Osteoblast (primary cell): ENCODE data around the gene BOLA1. TPM values are rescaled to one million over a fixed set of nuclear protein-coding genes. Genes with fewer than 3 reads are reported as not detected.

Source experiments
- DNase-seq: peaks from one replicate; pipeline ENCODE4 v3.0.0; 2011; ENCODE audit warnings: low spot score, mixed read lengths; ENCODE audit not compliant: insufficient read length; ENCODE audit errors: missing footprints
- H2AFZ ChIP-seq: 2 replicates; pipeline ENCODE4 v1.6.0; 2011; ENCODE audit warnings: mild to moderate bottlenecking, low read length
- H3K27ac ChIP-seq: 2 replicates; pipeline ENCODE4 v1.5.1; 2011; ENCODE audit warnings: mild to moderate bottlenecking, low read depth, low read length, moderate library complexity
- H3K27me3 ChIP-seq: 2 replicates; pipeline ENCODE4 v1.6.0; 2012; ENCODE audit warnings: mild to moderate bottlenecking, control low read depth, inconsistent platforms, low read length, moderate library complexity; ENCODE audit not compliant: insufficient read depth
- H3K36me3 ChIP-seq: 2 replicates; pipeline ENCODE4 v1.5.1; 2011; ENCODE audit warnings: mild to moderate bottlenecking, low read length, control low read depth, moderate library complexity; ENCODE audit not compliant: insufficient read depth
- H3K4me1 ChIP-seq: 2 replicates; pipeline ENCODE4 v1.5.1; 2011; ENCODE audit warnings: mild to moderate bottlenecking, low read length, control low read depth, moderate library complexity; ENCODE audit not compliant: insufficient read depth
- H3K4me2 ChIP-seq: 2 replicates; pipeline ENCODE4 v1.6.0; 2011; ENCODE audit warnings: mild to moderate bottlenecking, low read length; ENCODE audit not compliant: insufficient read depth
- H3K4me3 ChIP-seq: fragments of 200-600 bp; sonication (generic); 3 replicates; pipeline ENCODE4 v1.5.1; 2012; ENCODE audit warnings: mild to moderate bottlenecking, low read length, inconsistent platforms; ENCODE audit not compliant: insufficient read depth
- H3K79me2 ChIP-seq: 2 replicates; pipeline ENCODE4 v1.6.0; 2012; ENCODE audit warnings: mild to moderate bottlenecking, low read length, control low read depth, inconsistent platforms; ENCODE audit not compliant: insufficient read depth
- H3K9me3 ChIP-seq: 2 replicates; pipeline ENCODE4 v1.5.1; 2011; ENCODE audit warnings: low read depth, low read length, control low read depth
- H4K20me1 ChIP-seq: 2 replicates; pipeline ENCODE4 v1.6.0; 2012; ENCODE audit warnings: mild to moderate bottlenecking, low read length, control low read depth; ENCODE audit not compliant: insufficient read depth
- CTCF ChIP-seq: IDR thresholded peaks from 2 replicates; pipeline ENCODE4 v1.5.1; 2011; ENCODE audit warnings: mild to moderate bottlenecking, low read depth, low read length, moderate library complexity; ENCODE audit errors: extremely low read depth
- total RNA-seq: library from RNA; depleted of rRNA; stranded (reverse); fragments of >200 nt; gene quantifications from 2 replicates; pipeline ENCODE4 v1.2.3, GENCODE V29; 2012

BOLA1 gene
- total RNA-seq, 1 donor = 6.9 TPM

- DNase-seq = peak; percentile 68
- Histone ChIP-seq H3K9me3 (no peaks in the 10 kb centered on the region), H3K27ac (no peak overlapping the region)
Observed at GRCh38 chr1:149903836-149904491, 4.6 kb downstream of the BOLA1 start.

GRCh38 chr1:149906570-149907075 lies 7.3 kb downstream of the BOLA1 start:
- no peak overlapping the region for H3K4me3 ChIP-seq
- H3K4me1 ChIP-seq = no peaks in the 10 kb centered on the region
- no peak overlapping the region for H2AFZ ChIP-seq
- H3K27ac ChIP-seq = no peak overlapping the region
- no peak for DNase-seq
- no peaks in the 10 kb centered on the region for H3K27me3 ChIP-seq
- H3K9me3 ChIP-seq = no peaks in the 10 kb centered on the region
- no peaks in the 10 kb centered on the region for H3K79me2 ChIP-seq
- no peaks in the 10 kb centered on the region for H4K20me1 ChIP-seq
- H3K4me2 ChIP-seq = no peak overlapping the region
- H3K36me3 ChIP-seq = peaks cover 25% of the 10 kb centered on the region
- TF ChIP-seq CTCF = no peak

More at GRCh38 chr1:149903836-149904491, 4.6 kb downstream of the BOLA1 start:
- no peak overlapping the region for H2AFZ ChIP-seq
- H3K36me3 ChIP-seq = peaks cover 14% of the 10 kb centered on the region
- TF ChIP-seq CTCF = no peak
- no peaks in the 10 kb centered on the region for H4K20me1 ChIP-seq
- no peaks in the 10 kb centered on the region for H3K27me3 ChIP-seq
- peaks cover 7% of the 10 kb centered on the region for H3K4me1 ChIP-seq
- H3K79me2 ChIP-seq = peaks cover 3% of the 10 kb centered on the region
- H3K4me2 ChIP-seq = no peak overlapping the region
- H3K4me3 ChIP-seq = no peak overlapping the region

- Histone ChIP-seq H3K36me3 (peaks cover 10% of the 10 kb centered on the region), H3K4me3 (no peak overlapping the region), H2AFZ (no peak overlapping the region), H3K9me3 (no peaks in the 10 kb centered on the region), H4K20me1 (no peaks in the 10 kb centered on the region), H3K4me2 (no peak overlapping the region), H3K4me1 (peaks cover 8% of the 10 kb centered on the region), H3K27me3 (no peaks in the 10 kb centered on the region), H3K79me2 (peaks cover 9% of the 10 kb centered on the region), H3K27ac (no peak overlapping the region)
- DNase-seq = no peak
- TF ChIP-seq CTCF = no peak
Observed at GRCh38 chr1:149914545-149914944, 15.2 kb downstream of the BOLA1 start.

GRCh38 chr1:149915429-149916192 lies 16.2 kb downstream of the BOLA1 start:
- no peak for DNase-seq
- H3K4me1 ChIP-seq = peaks cover 8% of the 10 kb centered on the region
- H4K20me1 ChIP-seq = no peaks in the 10 kb centered on the region
- no peaks in the 10 kb centered on the region for H3K27me3 ChIP-seq
- H3K36me3 ChIP-seq = peaks cover 4% of the 10 kb centered on the region
- H3K4me3 ChIP-seq = no peak overlapping the region
- no peak overlapping the region for H2AFZ ChIP-seq
- no peaks in the 10 kb centered on the region for H3K9me3 ChIP-seq
- TF ChIP-seq CTCF = no peak
- H3K27ac ChIP-seq = no peak overlapping the region
- H3K79me2 ChIP-seq = peaks cover 9% of the 10 kb centered on the region
- H3K4me2 ChIP-seq = no peak overlapping the region
